ENCODE data around the gene KIAA0232.

KIAA0232 gene

DNA sequence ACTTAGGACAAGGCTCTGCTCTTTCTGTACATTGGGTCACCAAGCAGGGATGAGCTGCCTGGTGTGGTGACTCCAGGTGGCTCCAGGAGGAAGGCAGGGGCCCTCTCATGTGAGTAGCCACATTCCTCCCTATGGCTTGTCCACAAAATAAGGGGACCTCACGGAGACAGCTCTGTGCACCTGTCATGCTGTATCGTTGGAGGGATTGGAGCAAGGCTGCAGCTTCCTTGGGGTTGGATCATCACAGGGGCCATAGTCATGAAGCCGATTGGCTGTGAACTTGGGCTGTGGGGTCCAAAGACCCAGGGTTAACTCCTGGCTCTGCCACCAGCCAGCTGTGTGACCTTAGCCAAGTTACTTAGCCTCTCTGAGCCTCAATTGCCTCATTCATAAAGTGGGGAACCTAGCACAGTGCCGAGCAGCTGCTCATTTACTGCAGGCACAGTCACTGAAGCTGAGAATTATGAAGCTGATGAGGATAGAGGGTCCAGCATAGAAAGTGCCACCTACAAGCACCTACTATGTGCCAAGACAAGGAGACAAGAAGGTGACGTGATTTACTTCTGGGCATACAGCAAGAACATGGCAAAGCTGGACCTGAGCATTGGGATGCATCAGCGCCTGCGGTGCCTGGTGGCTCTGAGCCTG, 11.8 kb upstream of the KIAA0232 start:
- intact Hi-C loops (cut with DNase I; ENCODE audit: low total_unique reads): loop anchor here (10.0 kb wide), 1 partner anchor 196 kb away; the partner anchor contains the start of gene MAN2B2
- peaks cover 0 to 64% (median 50%) of the 10 kb centered on the region in 4 donors for H3K4me1 ChIP-seq
- TF ChIP-seq, protein P1, sequence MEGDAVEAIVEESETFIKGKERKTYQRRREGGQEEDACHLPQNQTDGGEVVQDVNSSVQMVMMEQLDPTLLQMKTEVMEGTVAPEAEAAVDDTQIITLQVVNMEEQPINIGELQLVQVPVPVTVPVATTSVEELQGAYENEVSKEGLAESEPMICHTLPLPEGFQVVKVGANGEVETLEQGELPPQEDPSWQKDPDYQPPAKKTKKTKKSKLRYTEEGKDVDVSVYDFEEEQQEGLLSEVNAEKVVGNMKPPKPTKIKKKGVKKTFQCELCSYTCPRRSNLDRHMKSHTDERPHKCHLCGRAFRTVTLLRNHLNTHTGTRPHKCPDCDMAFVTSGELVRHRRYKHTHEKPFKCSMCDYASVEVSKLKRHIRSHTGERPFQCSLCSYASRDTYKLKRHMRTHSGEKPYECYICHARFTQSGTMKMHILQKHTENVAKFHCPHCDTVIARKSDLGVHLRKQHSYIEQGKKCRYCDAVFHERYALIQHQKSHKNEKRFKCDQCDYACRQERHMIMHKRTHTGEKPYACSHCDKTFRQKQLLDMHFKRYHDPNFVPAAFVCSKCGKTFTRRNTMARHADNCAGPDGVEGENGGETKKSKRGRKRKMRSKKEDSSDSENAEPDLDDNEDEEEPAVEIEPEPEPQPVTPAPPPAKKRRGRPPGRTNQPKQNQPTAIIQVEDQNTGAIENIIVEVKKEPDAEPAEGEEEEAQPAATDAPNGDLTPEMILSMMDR (IDR thresholded peaks at IDR 0.05): no peak
- no peaks in the 10 kb centered on the region for H3K36me3 ChIP-seq
- H3K27me3 ChIP-seq: no peaks in the 10 kb centered on the region
- H3K4me3 ChIP-seq: no peak overlapping the region
- H3K9me3 ChIP-seq: no peaks in the 10 kb centered on the region
- peak in 1 of 2 donors; percentile 61 for DNase-seq
- peak overlapping the region; percentile 81 to 86 for H3K27ac ChIP-seq

DNA sequence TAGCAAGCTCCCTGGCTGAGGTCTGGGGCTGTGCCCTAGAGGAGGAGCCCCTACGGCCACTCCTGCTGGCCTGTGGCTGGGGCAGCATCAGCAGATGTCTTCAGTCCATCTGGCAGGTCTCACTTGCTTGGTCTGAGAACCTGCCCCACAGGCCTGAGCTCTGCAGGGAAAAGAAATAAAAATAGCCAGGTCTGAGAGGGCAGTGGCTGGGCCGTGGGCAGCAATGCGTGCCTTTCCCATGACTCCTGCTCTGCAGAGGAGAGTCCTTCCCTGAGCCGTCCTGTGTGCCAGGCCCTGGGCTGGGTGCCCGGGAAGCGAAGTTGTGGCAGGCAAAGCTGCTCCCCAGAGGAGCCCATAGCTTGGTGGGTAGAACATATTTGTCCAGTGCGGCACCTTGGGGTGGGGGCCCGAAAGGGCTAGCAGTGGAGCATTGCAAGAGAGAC, 11.3 kb upstream of the KIAA0232 start:
- peak; percentile 82 to 97 for DNase-seq
- intact Hi-C loops (cut with DNase I; ENCODE audit: low total_unique reads): loop anchor here (10.0 kb wide), 1 partner anchor 196 kb away; the partner anchor contains the start of gene MAN2B2
- Histone ChIP-seq H3K9me3 (no peaks in the 10 kb centered on the region), H3K27ac (peak overlapping the region; percentile 81 to 86), H3K27me3 (no peaks in the 10 kb centered on the region), H3K4me3 (no peak overlapping the region), H3K36me3 (no peaks in the 10 kb centered on the region), H3K4me1 (peaks cover 0 to 64% (median 50%) of the 10 kb centered on the region in 4 donors)
- TF ChIP-seq, protein P1 (IDR thresholded peaks at IDR 0.05): peak in 1 of 2 experiments; percentile 6

DNA sequence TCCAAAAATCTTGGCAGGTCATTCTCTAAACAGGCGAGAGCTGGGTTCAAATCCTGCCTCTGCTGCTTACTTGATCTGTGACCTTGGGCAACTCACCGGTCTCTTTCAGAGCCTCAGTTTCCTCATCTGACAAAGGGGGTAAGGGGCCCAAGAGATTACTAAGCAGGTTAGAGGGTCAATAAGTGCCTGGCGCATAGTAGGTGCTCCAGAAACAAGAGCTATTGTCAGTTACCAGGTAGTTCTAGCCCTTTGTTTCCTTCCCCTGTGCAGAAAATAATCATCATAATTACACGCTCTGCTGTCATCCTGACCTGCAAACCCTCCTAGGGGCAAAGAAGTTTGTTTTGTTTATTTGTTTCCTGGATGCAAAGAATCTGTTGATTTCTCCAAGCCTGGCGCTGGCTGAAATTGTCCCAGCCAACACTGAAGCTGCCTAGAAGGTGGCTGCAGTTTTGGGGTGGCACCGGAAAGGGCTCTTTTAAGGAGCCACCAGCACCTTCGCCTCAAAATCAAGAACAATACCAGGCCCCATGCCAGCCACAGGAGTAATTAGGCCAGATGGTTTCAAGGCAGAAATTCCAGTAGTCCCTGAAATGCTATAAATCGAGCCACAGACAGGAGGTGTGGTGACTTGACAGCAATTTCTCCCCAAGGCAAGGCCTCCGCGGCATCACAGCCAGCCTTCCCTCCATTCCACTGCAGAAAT, 10.2 kb upstream of the KIAA0232 start:
- intact Hi-C loops (cut with DNase I; ENCODE audit: low total_unique reads): loop anchor here (10.0 kb wide), 1 partner anchor 198 kb away; the partner anchor contains the start of gene MAN2B2
- peaks cover 0 to 62% (median 50%) of the 10 kb centered on the region in 4 donors for H3K4me1 ChIP-seq
- no peak overlapping the region for H3K4me3 ChIP-seq
- peak in 1 of 2 donors; percentile 23 for DNase-seq
- H3K27ac ChIP-seq: peak overlapping the region; percentile 81 to 86
- H3K9me3 ChIP-seq: no peaks in the 10 kb centered on the region
- no peaks in the 10 kb centered on the region for H3K27me3 ChIP-seq
- no peaks in the 10 kb centered on the region for H3K36me3 ChIP-seq
- TF ChIP-seq, protein P1 (IDR thresholded peaks at IDR 0.05): no peak

DNA sequence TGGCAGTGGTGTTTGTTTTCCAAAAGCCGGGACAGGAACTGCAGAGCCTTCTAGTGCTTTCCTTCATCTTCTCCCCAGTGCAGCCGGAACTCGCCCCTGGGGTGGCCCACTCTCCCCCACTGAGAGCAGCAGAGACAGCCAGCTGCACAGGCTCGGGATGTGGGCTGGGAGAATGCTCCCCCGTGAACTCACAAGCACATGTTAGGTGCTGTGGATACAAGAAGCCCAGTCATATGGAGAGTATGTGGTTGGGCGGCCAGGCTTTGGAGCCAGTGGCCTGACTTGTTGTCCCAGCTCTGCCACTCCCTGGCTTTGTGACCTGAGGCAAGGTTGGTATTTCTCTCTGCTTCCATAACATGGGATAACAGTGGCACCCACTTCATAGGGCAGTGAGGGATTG, 9.4 kb upstream of the KIAA0232 start:
- peak in 1 of 2 donors; percentile 74 for DNase-seq
- TF ChIP-seq, protein P1 (IDR thresholded peaks at IDR 0.05): no peak
- Histone ChIP-seq H3K27me3 (no peaks in the 10 kb centered on the region), H3K9me3 (no peaks in the 10 kb centered on the region), H3K27ac (peak overlapping the region in 1 of 2 donors; percentile 86), H3K36me3 (no peaks in the 10 kb centered on the region), H3K4me3 (no peak overlapping the region), H3K4me1 (peaks cover 0 to 55% (median 44%) of the 10 kb centered on the region in 4 donors)
- intact Hi-C loops (cut with DNase I; ENCODE audit: low total_unique reads): loop anchor here (10.0 kb wide), 1 partner anchor 198 kb away; the partner anchor contains the start of gene MAN2B2

DNA sequence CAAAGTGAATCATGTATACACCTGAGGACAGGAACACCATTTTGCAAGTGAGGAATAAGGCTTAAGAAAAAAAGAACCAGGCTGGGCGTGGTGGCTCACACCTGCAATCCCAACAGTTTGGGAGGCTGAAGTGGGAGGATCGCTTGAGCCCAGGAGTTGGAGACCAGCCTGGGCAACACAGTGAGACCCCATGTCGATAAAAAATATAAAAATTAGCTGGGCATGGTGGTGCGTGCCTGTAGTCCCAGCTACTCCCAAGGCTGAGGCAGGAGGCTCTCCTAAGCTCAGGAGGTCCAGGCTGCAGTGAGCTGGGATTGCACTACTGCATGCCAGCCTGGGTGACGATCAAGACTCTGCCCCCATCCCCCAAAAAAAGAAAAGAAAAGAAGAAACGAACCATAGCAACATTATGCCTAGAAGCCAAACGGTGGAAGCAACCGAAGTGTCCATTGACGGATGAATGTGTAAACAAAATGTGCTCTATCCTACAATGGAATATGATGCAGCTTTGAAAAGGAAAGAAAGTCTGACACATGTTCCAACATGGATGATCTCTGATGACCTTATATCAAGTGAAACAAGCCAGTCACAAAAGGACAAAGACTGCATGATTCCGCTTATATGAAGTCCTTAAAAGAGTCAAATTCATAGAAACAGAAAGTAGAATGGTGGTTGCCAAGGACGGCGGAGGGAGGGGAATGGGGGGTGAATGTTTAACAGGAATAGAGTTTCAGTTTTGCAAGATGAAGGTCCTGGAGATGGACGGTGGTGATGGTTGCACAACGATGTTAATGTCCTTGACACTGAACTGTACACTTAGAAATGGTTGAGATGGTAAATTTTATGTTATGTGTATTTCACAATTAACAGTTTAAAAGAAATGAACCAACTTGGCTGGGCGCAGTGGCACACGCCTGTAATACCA, 8.6 kb upstream of the KIAA0232 start:
- Histone ChIP-seq H3K27ac (peak overlapping the region in 1 of 2 donors; percentile 86), H3K27me3 (no peaks in the 10 kb centered on the region), H3K4me1 (peaks cover 0 to 50% (median 37%) of the 10 kb centered on the region in 4 donors), H3K4me3 (no peak overlapping the region), H3K36me3 (no peaks in the 10 kb centered on the region), H3K9me3 (no peaks in the 10 kb centered on the region)
- TF ChIP-seq, protein P1 (IDR thresholded peaks at IDR 0.05): no peak
- intact Hi-C loops (cut with DNase I; ENCODE audit: low total_unique reads): loop anchor here (10.0 kb wide), 1 partner anchor 199 kb away; the partner anchor contains the start of gene MAN2B2
- DNase-seq: peak in 1 of 2 donors; percentile 23

All from tibial artery (tissue), 4 donors.